ENCODE results near the gene SPEF1.
"Not testable (repeated sequence)": the region's sequence is repeated elsewhere in the genome, so short reads cannot be mapped to it uniquely, and the experiment has no call there.

SPEF1 gene, protein sequence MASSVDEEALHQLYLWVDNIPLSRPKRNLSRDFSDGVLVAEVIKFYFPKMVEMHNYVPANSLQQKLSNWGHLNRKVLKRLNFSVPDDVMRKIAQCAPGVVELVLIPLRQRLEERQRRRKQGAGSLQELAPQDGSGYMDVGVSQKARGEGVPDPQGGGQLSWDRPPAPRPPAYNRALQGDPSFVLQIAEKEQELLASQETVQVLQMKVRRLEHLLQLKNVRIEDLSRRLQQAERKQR

DNA sequence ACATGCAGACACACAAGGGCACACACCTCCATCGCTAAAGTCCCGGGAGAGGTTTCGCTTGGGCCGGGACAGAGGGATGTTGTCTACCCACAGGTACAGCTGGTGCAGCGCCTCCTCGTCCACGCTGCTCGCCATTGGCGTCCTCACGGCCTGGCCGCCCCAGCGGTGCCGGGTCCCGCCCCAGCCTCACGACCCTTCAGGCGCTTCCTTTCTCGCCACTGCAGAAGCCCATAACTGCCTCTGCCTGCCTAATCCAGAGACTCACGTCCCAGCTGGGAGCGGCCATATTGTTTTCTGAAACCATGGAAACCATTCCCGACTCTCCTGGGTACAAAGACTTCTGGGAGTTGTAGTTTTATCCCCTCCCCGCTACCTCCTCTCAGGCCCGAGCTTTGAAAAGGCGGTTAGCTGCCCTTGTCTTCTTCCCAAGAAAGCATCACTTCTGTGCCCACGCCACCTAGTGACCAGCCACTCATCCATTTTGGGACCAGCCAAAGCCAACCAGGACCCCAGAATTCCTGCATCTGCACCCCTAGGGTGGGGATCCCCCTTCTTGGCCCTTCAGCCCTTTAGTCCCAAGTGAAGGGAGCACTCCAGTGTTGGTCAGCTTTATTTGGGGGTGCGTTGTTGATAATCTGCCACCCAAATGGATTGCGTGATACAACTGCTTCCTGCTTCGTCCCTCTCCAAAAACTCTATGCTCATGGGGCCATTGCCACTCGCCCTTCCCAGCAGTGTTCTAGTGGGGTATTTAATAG, at the start of gene SPEF1:
SPEF1 (minus strand) TSS at position 296 of the 758 bp plus-strand sequence; CDS start at position 135, 161 bp downstream.
- no peaks in the 10 kb centered on the region for H3K9me3 ChIP-seq (ENCODE audit: control insufficient read depth, low read length)
- peak within 1 kb of the TSS; percentile 85 for H2AFZ ChIP-seq
- no peaks in the 10 kb centered on the region for H3K27me3 ChIP-seq (ENCODE audit: control insufficient read depth, insufficient read depth, low read length)
- H3K4me2 ChIP-seq (ENCODE audit: low read length): peak within 1 kb of the TSS; percentile 64
- H3K4me1 ChIP-seq: peaks cover 25% of the 10 kb centered on the region
- H3K79me2 ChIP-seq: no peaks in the 10 kb centered on the region
- no peak within 1 kb of the TSS for H3K27ac ChIP-seq
- H3K9ac ChIP-seq: no peak within 1 kb of the TSS
- peak within 1 kb of the TSS; percentile 42 for H3K4me3 ChIP-seq (ENCODE audit: low read depth, low read length)
- TF ChIP-seq, protein P1, sequence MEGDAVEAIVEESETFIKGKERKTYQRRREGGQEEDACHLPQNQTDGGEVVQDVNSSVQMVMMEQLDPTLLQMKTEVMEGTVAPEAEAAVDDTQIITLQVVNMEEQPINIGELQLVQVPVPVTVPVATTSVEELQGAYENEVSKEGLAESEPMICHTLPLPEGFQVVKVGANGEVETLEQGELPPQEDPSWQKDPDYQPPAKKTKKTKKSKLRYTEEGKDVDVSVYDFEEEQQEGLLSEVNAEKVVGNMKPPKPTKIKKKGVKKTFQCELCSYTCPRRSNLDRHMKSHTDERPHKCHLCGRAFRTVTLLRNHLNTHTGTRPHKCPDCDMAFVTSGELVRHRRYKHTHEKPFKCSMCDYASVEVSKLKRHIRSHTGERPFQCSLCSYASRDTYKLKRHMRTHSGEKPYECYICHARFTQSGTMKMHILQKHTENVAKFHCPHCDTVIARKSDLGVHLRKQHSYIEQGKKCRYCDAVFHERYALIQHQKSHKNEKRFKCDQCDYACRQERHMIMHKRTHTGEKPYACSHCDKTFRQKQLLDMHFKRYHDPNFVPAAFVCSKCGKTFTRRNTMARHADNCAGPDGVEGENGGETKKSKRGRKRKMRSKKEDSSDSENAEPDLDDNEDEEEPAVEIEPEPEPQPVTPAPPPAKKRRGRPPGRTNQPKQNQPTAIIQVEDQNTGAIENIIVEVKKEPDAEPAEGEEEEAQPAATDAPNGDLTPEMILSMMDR (IDR thresholded peaks at IDR 0.05): peak; percentile 63
- no peaks in the 10 kb centered on the region for H3K36me3 ChIP-seq (ENCODE audit: control insufficient read depth, insufficient read depth, low read length)

DNA sequence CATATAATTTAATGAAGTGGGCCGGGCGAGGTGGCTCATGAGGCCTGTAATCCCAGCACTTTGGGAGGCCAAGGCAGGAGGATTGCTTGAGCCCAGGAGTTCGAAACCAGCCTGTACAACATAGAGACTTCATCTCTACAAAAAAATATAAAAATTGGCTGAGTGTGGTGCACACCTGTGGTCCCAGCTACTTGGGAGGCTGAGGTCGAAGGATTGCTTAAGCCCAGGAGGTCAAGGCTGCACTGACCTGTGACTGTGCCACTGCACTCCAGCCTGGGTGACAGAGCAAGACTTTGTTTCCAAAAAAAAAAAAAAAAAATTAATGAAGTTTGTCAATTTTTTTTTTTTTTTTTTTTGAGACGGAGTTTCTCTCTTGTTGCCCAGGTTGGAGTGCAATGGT, 48.6 kb upstream of the SPEF1 start:
- H2AFZ ChIP-seq; H3K4me2 ChIP-seq (ENCODE audit: low read length); H3K4me3 ChIP-seq (ENCODE audit: low read depth, low read length); H3K9me3 ChIP-seq (ENCODE audit: control insufficient read depth, low read length); H3K27me3 ChIP-seq (ENCODE audit: control insufficient read depth, insufficient read depth, low read length); H3K4me1 ChIP-seq; H3K79me2 ChIP-seq; H3K36me3 ChIP-seq (ENCODE audit: control insufficient read depth, insufficient read depth, low read length); H3K9ac ChIP-seq; H3K27ac ChIP-seq: not testable (repeated sequence)

DNA sequence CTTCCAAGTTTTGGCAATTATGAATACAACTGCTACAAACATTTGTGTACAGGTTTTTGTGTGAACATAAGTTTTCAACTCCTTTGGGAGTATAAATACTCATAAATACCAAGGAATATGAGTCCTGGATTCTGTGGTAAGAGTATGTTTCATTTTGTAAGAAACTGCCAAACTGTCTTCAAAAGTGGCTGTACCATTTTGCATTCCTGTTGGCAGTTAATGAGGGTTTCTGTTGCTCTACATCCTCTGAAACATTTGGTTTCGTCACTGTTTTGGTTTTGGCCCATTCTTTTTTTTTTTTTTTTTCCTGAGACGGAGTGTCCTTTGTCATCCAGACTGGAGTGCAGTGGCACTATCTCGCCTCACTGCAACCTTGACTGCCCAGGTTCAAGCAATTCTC, 47.5 kb upstream of the SPEF1 start:
- Histone ChIP-seq H3K4me2 (ENCODE audit: low read length) (no peak overlapping the region), H3K36me3 (ENCODE audit: control insufficient read depth, insufficient read depth, low read length) (no peaks in the 10 kb centered on the region), H2AFZ (no peak overlapping the region), H3K4me1 (no peaks in the 10 kb centered on the region), H3K79me2 (no peaks in the 10 kb centered on the region), H3K27ac (no peak overlapping the region), H3K9me3 (ENCODE audit: control insufficient read depth, low read length) (no peaks in the 10 kb centered on the region), H3K4me3 (ENCODE audit: low read depth, low read length) (no peak overlapping the region), H3K27me3 (ENCODE audit: control insufficient read depth, insufficient read depth, low read length) (no peaks in the 10 kb centered on the region), H3K9ac (no peak overlapping the region)
- TF ChIP-seq, protein P1 (IDR thresholded peaks at IDR 0.05): no peak

DNA sequence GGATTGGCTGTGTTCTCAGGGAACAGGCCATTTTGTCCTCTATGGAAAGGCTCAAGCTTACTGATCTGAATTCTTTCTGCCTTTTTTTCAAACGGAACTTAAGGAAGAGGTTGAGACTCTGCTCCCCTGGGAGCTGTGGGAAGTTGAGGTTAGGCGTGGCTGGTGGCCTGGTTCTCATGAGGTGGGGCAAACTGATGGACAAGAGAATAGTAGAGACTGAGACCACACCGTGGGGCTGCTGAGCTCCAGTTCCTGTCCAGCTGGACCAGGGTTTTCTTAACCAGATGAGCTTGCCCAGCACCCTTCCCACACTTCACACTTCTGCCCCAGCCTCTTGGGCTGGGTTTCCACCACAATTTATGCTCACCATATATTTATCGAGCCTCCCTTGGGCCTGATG, 45.2 kb upstream of the SPEF1 start:
- no peaks in the 10 kb centered on the region for H3K79me2 ChIP-seq
- H2AFZ ChIP-seq: no peak overlapping the region
- no peaks in the 10 kb centered on the region for H3K4me1 ChIP-seq
- no peaks in the 10 kb centered on the region for H3K9me3 ChIP-seq (ENCODE audit: control insufficient read depth, low read length)
- TF ChIP-seq, protein P1 (IDR thresholded peaks at IDR 0.05): no peak
- no peak overlapping the region for H3K4me2 ChIP-seq (ENCODE audit: low read length)
- H3K36me3 ChIP-seq (ENCODE audit: control insufficient read depth, insufficient read depth, low read length): no peaks in the 10 kb centered on the region
- H3K9ac ChIP-seq: no peak overlapping the region
- H3K27ac ChIP-seq: no peak overlapping the region
- H3K27me3 ChIP-seq (ENCODE audit: control insufficient read depth, insufficient read depth, low read length): no peaks in the 10 kb centered on the region
- no peak overlapping the region for H3K4me3 ChIP-seq (ENCODE audit: low read depth, low read length)

DNA sequence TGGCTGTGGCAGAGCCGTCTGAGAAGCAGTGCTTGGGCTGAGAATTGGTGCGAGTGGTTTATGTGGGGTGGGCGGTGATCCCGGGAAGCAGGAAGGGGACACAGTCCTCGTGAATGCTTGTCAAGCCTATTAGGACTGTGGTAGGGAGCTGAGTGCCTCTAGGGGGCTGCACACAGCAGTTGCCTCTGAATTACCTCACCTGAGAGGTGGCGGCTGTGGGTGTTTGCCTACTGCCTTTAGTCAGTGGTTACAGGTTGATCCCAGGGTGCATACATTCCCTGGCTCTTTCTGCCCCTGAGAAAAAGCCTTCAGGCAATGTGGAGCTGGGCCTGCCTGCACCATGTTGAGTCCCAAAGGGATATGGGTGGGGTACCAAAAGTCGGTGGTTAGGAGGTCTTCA, 44.3 kb upstream of the SPEF1 start:
- TF ChIP-seq, protein P1 (IDR thresholded peaks at IDR 0.05): no peak
- H3K27ac ChIP-seq: no peak overlapping the region
- no peaks in the 10 kb centered on the region for H3K9me3 ChIP-seq (ENCODE audit: control insufficient read depth, low read length)
- H3K79me2 ChIP-seq: no peaks in the 10 kb centered on the region
- H2AFZ ChIP-seq: no peak overlapping the region
- no peak overlapping the region for H3K4me2 ChIP-seq (ENCODE audit: low read length)
- no peak overlapping the region for H3K9ac ChIP-seq
- H3K27me3 ChIP-seq (ENCODE audit: control insufficient read depth, insufficient read depth, low read length): no peaks in the 10 kb centered on the region
- H3K4me3 ChIP-seq (ENCODE audit: low read depth, low read length): no peak overlapping the region
- H3K4me1 ChIP-seq: no peaks in the 10 kb centered on the region
- no peaks in the 10 kb centered on the region for H3K36me3 ChIP-seq (ENCODE audit: control insufficient read depth, insufficient read depth, low read length)

Measured in parathyroid adenoma (tissue), 2 donors.